Nephron (organoid): ENCODE data around the gene RBM3.

Source experiments
- H3K27ac Mint-ChIP-seq, 3 experiments: 2 replicates each; pipeline ENCODE4 v1.8.0; 2020; ENCODE audit warnings: mixed read lengths in 3 of 3, mild to moderate bottlenecking in 2 of 3, moderate library complexity in 1 of 3
- H3K27me3 Mint-ChIP-seq: 2 replicates; pipeline ENCODE4 v1.8.0; 2021; ENCODE audit warnings: low read depth, mild to moderate bottlenecking, moderate library complexity, mixed read lengths
- H3K36me3 Mint-ChIP-seq: 2 replicates; pipeline ENCODE4 v1.8.0; 2020; ENCODE audit warnings: low read depth, mixed read lengths
- H3K4me1 Mint-ChIP-seq: 2 replicates; pipeline ENCODE4 v1.8.0; 2020; ENCODE audit warnings: mixed read lengths
- H3K4me3 Mint-ChIP-seq, 3 experiments: 2 replicates each; pipeline ENCODE4 v1.8.0; 2020; ENCODE audit warnings: mild to moderate bottlenecking in 3 of 3, mixed read lengths in 3 of 3, moderate library complexity in 2 of 3
- H3K9me3 Mint-ChIP-seq: 2 replicates; pipeline ENCODE4 v1.8.0; 2020; ENCODE audit warnings: mixed read lengths
- CTCF ChIP-seq, 3 experiments: fragments of 200-600 bp; sonication (generic); IDR thresholded peaks; one replicate each; pipeline ENCODE4 v1.5.0; 2021; ENCODE audit warnings: antibody characterized with exemption in 3 of 3; ENCODE audit not compliant: unreplicated experiment in 3 of 3

Gene RBM3

GRCh38 chrX:48569958-48570357 is 4.3 kb upstream of the RBM3 start:
- H3K4me3 Mint-ChIP-seq, result no peak overlapping the region

DNA sequence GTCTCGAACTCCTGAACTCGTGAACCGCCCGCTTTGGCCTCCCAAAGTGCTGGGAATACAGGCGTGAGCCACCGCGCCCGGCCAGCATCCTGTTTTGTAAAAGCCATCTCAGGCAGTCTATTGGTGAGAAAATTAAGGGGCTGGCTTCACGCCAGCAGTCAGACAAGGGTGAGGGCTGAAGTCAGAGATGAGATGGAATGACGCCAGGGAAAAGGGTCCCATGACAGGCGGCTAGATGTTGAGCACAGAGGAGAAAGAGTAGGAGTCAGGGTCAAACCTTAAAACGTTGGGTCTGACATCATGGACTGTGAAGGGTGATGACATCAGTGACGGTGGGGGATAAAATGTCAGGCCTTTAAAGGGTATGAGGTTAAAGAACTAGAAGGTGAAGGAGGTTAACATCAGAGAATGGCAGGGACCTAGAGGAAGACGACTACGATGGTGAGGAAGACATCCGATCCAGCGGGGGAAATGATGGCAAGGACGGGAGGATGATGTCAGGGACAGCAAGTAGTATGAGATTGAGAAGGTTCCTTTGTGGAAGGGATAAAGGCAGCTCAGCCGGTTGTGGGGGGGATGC is 504 bp upstream of the RBM3 start:
- peak overlapping the region; percentile 99 to 100 (median 100) for H3K27ac Mint-ChIP-seq
- H3K27me3 Mint-ChIP-seq, result no peaks in the 10 kb centered on the region
- peaks cover 9% of the 10 kb centered on the region for H3K9me3 Mint-ChIP-seq
- H3K4me1 Mint-ChIP-seq, result peaks cover 8% of the 10 kb centered on the region
- H3K4me3 Mint-ChIP-seq, result peak overlapping the region; percentile 98 to 100 (median 99)
- peaks cover 36% of the 10 kb centered on the region for H3K36me3 Mint-ChIP-seq
- no peak for TF ChIP-seq CTCF (IDR thresholded peaks at IDR 0.05; ENCODE audit: unreplicated experiment in 3 of 3)

More at GRCh38 chrX:48569958-48570357, 4.3 kb upstream of the RBM3 start:
- peaks cover 2% of the 10 kb centered on the region for H3K36me3 Mint-ChIP-seq
- peaks cover 9% of the 10 kb centered on the region for H3K9me3 Mint-ChIP-seq
- H3K4me1 Mint-ChIP-seq, result no peaks in the 10 kb centered on the region
- no peak overlapping the region for H3K27ac Mint-ChIP-seq
- H3K27me3 Mint-ChIP-seq, result no peaks in the 10 kb centered on the region
- no peak for TF ChIP-seq CTCF (IDR thresholded peaks at IDR 0.05; ENCODE audit: unreplicated experiment in 3 of 3)

GRCh38 chrX:48575642-48576041 is 1.4 kb downstream of the RBM3 start:
- peaks cover 9% of the 10 kb centered on the region for H3K9me3 Mint-ChIP-seq
- no peak for TF ChIP-seq CTCF (IDR thresholded peaks at IDR 0.05; ENCODE audit: unreplicated experiment in 3 of 3)
- H3K4me1 Mint-ChIP-seq, result peaks cover 8% of the 10 kb centered on the region
- H3K27me3 Mint-ChIP-seq, result no peaks in the 10 kb centered on the region
- peak overlapping the region; percentile 98 to 100 (median 99) for H3K4me3 Mint-ChIP-seq
- peaks cover 47% of the 10 kb centered on the region for H3K36me3 Mint-ChIP-seq
- peak overlapping the region in 2 of 3 experiments; percentile 54 to 61 for H3K27ac Mint-ChIP-seq

DNA sequence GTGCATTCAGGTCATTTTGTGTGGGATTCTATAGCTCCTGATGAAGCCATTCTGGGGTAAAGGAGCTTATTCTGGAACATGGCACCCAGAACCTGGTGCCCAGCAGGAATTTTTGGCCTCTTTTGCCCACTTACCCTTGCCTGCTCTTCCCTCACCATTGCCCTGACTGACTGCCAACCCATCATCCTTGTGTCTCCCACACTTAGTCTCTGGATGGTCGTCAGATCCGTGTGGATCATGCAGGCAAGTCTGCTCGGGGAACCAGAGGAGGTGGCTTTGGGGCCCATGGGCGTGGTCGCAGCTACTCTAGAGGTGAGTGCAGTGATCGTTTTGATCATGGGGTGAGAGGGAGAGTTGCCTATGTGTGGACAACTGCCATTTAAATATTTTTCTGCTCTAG is 1.8 kb downstream of the RBM3 start:
- H3K4me3 Mint-ChIP-seq, result peak overlapping the region; percentile 98 to 100 (median 99)
- TF ChIP-seq CTCF (IDR thresholded peaks at IDR 0.05; ENCODE audit: unreplicated experiment in 3 of 3), result no peak
- H3K27me3 Mint-ChIP-seq, result no peaks in the 10 kb centered on the region
- H3K9me3 Mint-ChIP-seq, result peaks cover 9% of the 10 kb centered on the region
- H3K27ac Mint-ChIP-seq, result peak overlapping the region in 1 of 3 experiments; percentile 54
- peaks cover 47% of the 10 kb centered on the region for H3K36me3 Mint-ChIP-seq
- H3K4me1 Mint-ChIP-seq, result peaks cover 8% of the 10 kb centered on the region

- peak overlapping the region in 2 of 3 experiments; percentile 1 to 23 for H3K4me3 Mint-ChIP-seq
- H3K9me3 Mint-ChIP-seq, result peaks cover 7% of the 10 kb centered on the region
- peaks cover 8% of the 10 kb centered on the region for H3K4me1 Mint-ChIP-seq
- H3K27me3 Mint-ChIP-seq, result no peaks in the 10 kb centered on the region
- no peak overlapping the region for H3K27ac Mint-ChIP-seq
- peaks cover 47% of the 10 kb centered on the region for H3K36me3 Mint-ChIP-seq
- TF ChIP-seq CTCF (IDR thresholded peaks at IDR 0.05; ENCODE audit: unreplicated experiment in 3 of 3), result no peak
Observed at GRCh38 chrX:48578661-48579128, 4.4 kb downstream of the RBM3 start.

DNA sequence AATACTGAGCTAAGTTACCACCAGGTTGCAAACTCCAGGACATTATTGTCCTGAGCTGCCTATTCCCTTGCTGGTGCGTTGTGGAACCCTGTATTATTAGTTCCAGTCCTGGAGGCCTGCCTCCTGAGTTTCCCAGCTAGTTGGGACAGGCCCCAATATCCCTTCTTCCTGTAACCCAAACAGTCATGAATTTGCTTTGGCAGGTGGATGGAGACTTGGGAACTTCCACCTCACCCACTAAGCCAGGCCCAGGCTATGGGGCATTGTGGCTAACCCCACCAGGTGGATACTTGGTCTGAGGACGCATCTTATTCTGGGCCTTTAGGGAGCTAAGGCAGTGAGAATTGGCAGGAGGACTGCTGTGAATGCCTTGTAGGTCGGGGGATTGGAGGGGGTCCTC is 5.0 kb downstream of the RBM3 start:
- TF ChIP-seq CTCF (IDR thresholded peaks at IDR 0.05; ENCODE audit: unreplicated experiment in 3 of 3), result no peak
- peaks cover 4% of the 10 kb centered on the region for H3K9me3 Mint-ChIP-seq
- peaks cover 47% of the 10 kb centered on the region for H3K36me3 Mint-ChIP-seq
- H3K4me1 Mint-ChIP-seq, result peaks cover 8% of the 10 kb centered on the region
- H3K27ac Mint-ChIP-seq, result no peak overlapping the region
- H3K4me3 Mint-ChIP-seq, result peak overlapping the region in 1 of 3 experiments; percentile 23
- no peaks in the 10 kb centered on the region for H3K27me3 Mint-ChIP-seq
